T-helper 2 cell treated with Interferon-gamma antibody and Interleukin-4, amounts not matched to agents 5 μg/mL and 100 μg/mL, for 36 hours (primary cell): Measurements from ENCODE around the gene FER.
"Not testable (repeated sequence)": the region's sequence is repeated elsewhere in the genome, so short reads cannot be mapped to it uniquely, and the experiment has no call there.

Source experiments
- DNase-seq: peaks from one replicate; pipeline ENCODE4 v3.0.0; 2021; ENCODE audit warnings: low spot score
- H3K27ac Mint-ChIP-seq: one replicate; pipeline ENCODE4 v1.8.0; 2021; ENCODE audit warnings: mild to moderate bottlenecking, mixed read lengths
- H3K27me3 Mint-ChIP-seq: one replicate; pipeline ENCODE4 v1.8.0; 2021; ENCODE audit warnings: low read depth, mixed read lengths
- H3K36me3 Mint-ChIP-seq: one replicate; pipeline ENCODE4 v1.8.0; 2021; ENCODE audit warnings: low read depth, mixed read lengths
- H3K4me1 Mint-ChIP-seq: one replicate; pipeline ENCODE4 v1.8.0; 2021; ENCODE audit warnings: low read depth, mixed read lengths
- H3K4me3 Mint-ChIP-seq: one replicate; pipeline ENCODE4 v1.8.0; 2022; ENCODE audit warnings: mild to moderate bottlenecking, moderate library complexity, mixed read lengths
- H3K9me3 Mint-ChIP-seq: one replicate; pipeline ENCODE4 v1.8.0; 2021; ENCODE audit warnings: mixed read lengths

Gene FER

GRCh38 chr5:108842260-108842941, 94.7 kb downstream of the FER start:
- H3K36me3 Mint-ChIP-seq, DNase-seq, H3K27me3 Mint-ChIP-seq, H3K27ac Mint-ChIP-seq, H3K4me3 Mint-ChIP-seq, H3K4me1 Mint-ChIP-seq, H3K9me3 Mint-ChIP-seq: not testable (repeated sequence)

GRCh38 chr5:108851129-108851528, 103.4 kb downstream of the FER start:
- DNase-seq, H3K36me3 Mint-ChIP-seq, H3K27ac Mint-ChIP-seq, H3K4me3 Mint-ChIP-seq, H3K4me1 Mint-ChIP-seq, H3K9me3 Mint-ChIP-seq, H3K27me3 Mint-ChIP-seq: not testable (repeated sequence)

GRCh38 chr5:108857905-108858304, 110.2 kb downstream of the FER start:
- Mint-ChIP-seq H3K4me1 (peaks cover 2% of the 10 kb centered on the region), H3K27ac (no peak overlapping the region), H3K27me3 (no peaks in the 10 kb centered on the region), H3K9me3 (no peaks in the 10 kb centered on the region), H3K36me3 (no peaks in the 10 kb centered on the region), H3K4me3 (no peak overlapping the region)
- no peak for DNase-seq

- DNase-seq = no peak
- no peaks in the 10 kb centered on the region for H3K27me3 Mint-ChIP-seq
- H3K4me3 Mint-ChIP-seq = no peak overlapping the region
- H3K9me3 Mint-ChIP-seq = no peaks in the 10 kb centered on the region
- no peak overlapping the region for H3K27ac Mint-ChIP-seq
- H3K4me1 Mint-ChIP-seq = peaks cover 2% of the 10 kb centered on the region
- no peaks in the 10 kb centered on the region for H3K36me3 Mint-ChIP-seq
Observed at GRCh38 chr5:108858959-108859358, 111.3 kb downstream of the FER start.

GRCh38 chr5:108862211-108862610, 114.5 kb downstream of the FER start:
- Mint-ChIP-seq H3K4me3 (no peak overlapping the region), H3K27me3 (no peaks in the 10 kb centered on the region), H3K27ac (no peak overlapping the region), H3K36me3 (no peaks in the 10 kb centered on the region), H3K4me1 (peaks cover 2% of the 10 kb centered on the region), H3K9me3 (no peaks in the 10 kb centered on the region)
- DNase-seq = no peak

GRCh38 chr5:108866097-108866496, 118.4 kb downstream of the FER start:
- H3K27ac Mint-ChIP-seq, H3K9me3 Mint-ChIP-seq, H3K27me3 Mint-ChIP-seq, DNase-seq, H3K4me3 Mint-ChIP-seq, H3K4me1 Mint-ChIP-seq, H3K36me3 Mint-ChIP-seq: not testable (repeated sequence)

- no peaks in the 10 kb centered on the region for H3K4me1 Mint-ChIP-seq
- H3K36me3 Mint-ChIP-seq = no peaks in the 10 kb centered on the region
- no peaks in the 10 kb centered on the region for H3K27me3 Mint-ChIP-seq
- no peak overlapping the region for H3K4me3 Mint-ChIP-seq
- H3K9me3 Mint-ChIP-seq = no peaks in the 10 kb centered on the region
- no peak for DNase-seq
- no peak overlapping the region for H3K27ac Mint-ChIP-seq
Observed at GRCh38 chr5:108867656-108868055, 120.0 kb downstream of the FER start.

- Mint-ChIP-seq H3K4me3 (no peak overlapping the region), H3K27ac (no peak overlapping the region)
Observed at GRCh38 chr5:108869066-108869465, 121.4 kb downstream of the FER start.

GRCh38 chr5:108876451-108876850, 128.8 kb downstream of the FER start:
- no peaks in the 10 kb centered on the region for H3K4me1 Mint-ChIP-seq
- H3K36me3 Mint-ChIP-seq = no peaks in the 10 kb centered on the region
- no peak for DNase-seq
- no peaks in the 10 kb centered on the region for H3K27me3 Mint-ChIP-seq
- no peak overlapping the region for H3K27ac Mint-ChIP-seq
- H3K9me3 Mint-ChIP-seq = no peaks in the 10 kb centered on the region
- H3K4me3 Mint-ChIP-seq = no peak overlapping the region

More at GRCh38 chr5:108869066-108869465, 121.4 kb downstream of the FER start:
- H3K9me3 Mint-ChIP-seq = no peaks in the 10 kb centered on the region
- no peak for DNase-seq
- no peaks in the 10 kb centered on the region for H3K4me1 Mint-ChIP-seq
- H3K27me3 Mint-ChIP-seq = no peaks in the 10 kb centered on the region
- H3K36me3 Mint-ChIP-seq = no peaks in the 10 kb centered on the region

GRCh38 chr5:108878756-108879155, 131.1 kb downstream of the FER start:
- Mint-ChIP-seq H3K4me1 (no peaks in the 10 kb centered on the region), H3K4me3 (no peak overlapping the region), H3K27me3 (no peaks in the 10 kb centered on the region), H3K36me3 (no peaks in the 10 kb centered on the region), H3K9me3 (no peaks in the 10 kb centered on the region), H3K27ac (no peak overlapping the region)
- no peak for DNase-seq

GRCh38 chr5:108881133-108881532, 133.4 kb downstream of the FER start:
- Mint-ChIP-seq H3K27ac (no peak overlapping the region), H3K27me3 (no peaks in the 10 kb centered on the region), H3K9me3 (no peaks in the 10 kb centered on the region), H3K4me3 (no peak overlapping the region), H3K4me1 (no peaks in the 10 kb centered on the region), H3K36me3 (no peaks in the 10 kb centered on the region)
- DNase-seq = no peak

- H3K4me3 Mint-ChIP-seq = no peak overlapping the region
- H3K27ac Mint-ChIP-seq = no peak overlapping the region
- H3K4me1 Mint-ChIP-seq = no peaks in the 10 kb centered on the region
- H3K9me3 Mint-ChIP-seq = no peaks in the 10 kb centered on the region
- H3K27me3 Mint-ChIP-seq = no peaks in the 10 kb centered on the region
- H3K36me3 Mint-ChIP-seq = no peaks in the 10 kb centered on the region
- no peak for DNase-seq
Observed at GRCh38 chr5:108884736-108885135, 137.0 kb downstream of the FER start.

GRCh38 chr5:108898257-108898656, 150.6 kb downstream of the FER start:
- Mint-ChIP-seq H3K4me3 (no peak overlapping the region), H3K27me3 (no peaks in the 10 kb centered on the region), H3K27ac (no peak overlapping the region), H3K4me1 (no peaks in the 10 kb centered on the region), H3K36me3 (no peaks in the 10 kb centered on the region), H3K9me3 (no peaks in the 10 kb centered on the region)
- no peak for DNase-seq

GRCh38 chr5:108898707-108899106, 151.0 kb downstream of the FER start:
- H3K27ac Mint-ChIP-seq = no peak overlapping the region
- H3K9me3 Mint-ChIP-seq = no peaks in the 10 kb centered on the region
- no peak for DNase-seq

GRCh38 chr5:108899244-108899643, 151.5 kb downstream of the FER start:
- not testable (repeated sequence) for H3K9me3 Mint-ChIP-seq, H3K27me3 Mint-ChIP-seq, H3K4me1 Mint-ChIP-seq, H3K27ac Mint-ChIP-seq, H3K36me3 Mint-ChIP-seq, H3K4me3 Mint-ChIP-seq, DNase-seq

More at GRCh38 chr5:108898707-108899106, 151.0 kb downstream of the FER start:
- H3K4me1 Mint-ChIP-seq = no peaks in the 10 kb centered on the region
- no peaks in the 10 kb centered on the region for H3K36me3 Mint-ChIP-seq
- H3K27me3 Mint-ChIP-seq = no peaks in the 10 kb centered on the region
- H3K4me3 Mint-ChIP-seq = no peak overlapping the region
